Esophagus muscularis mucosa (tissue), 4 donors: ENCODE results near the gene ASIC2. TPM values are rescaled to one million over a fixed set of nuclear protein-coding genes. Genes with fewer than 3 reads are reported as not detected.

Source experiments
- DNase-seq: peaks from one replicate; pipeline ENCODE4 v3.0.0-alpha.2; 2017; ENCODE audit errors: extremely low spot score
- H3K27ac ChIP-seq, 4 donors: fragments of 200-600 bp; sonication (generic); replicated peaks in 1 of 4; 1 replicate in 3 of 4; 2 replicates in 1 of 4; pipeline ENCODE4 v1.5.1; 2016 to 2019; ENCODE audit warnings: mild to moderate bottlenecking in 1 of 4
- H3K27me3 ChIP-seq, 4 donors: fragments of 200-600 bp; sonication (generic); one replicate each; pipeline versions ENCODE4 v1.5.1 to v1.6.0; 2016 to 2019
- H3K36me3 ChIP-seq, 4 donors: fragments of 200-600 bp; sonication (generic); one replicate each; pipeline ENCODE4 v1.5.1; 2016 to 2019
- H3K4me1 ChIP-seq, 4 donors: fragments of 200-600 bp; sonication (generic); one replicate each; pipeline ENCODE4 v1.5.1; 2016 to 2019
- H3K4me3 ChIP-seq, 4 donors: fragments of 200-600 bp; sonication (generic); 1 replicate in 2 of 4; 2 replicates in 2 of 4; pipeline ENCODE4 v1.5.1; 2016 to 2019; ENCODE audit warnings: mild to moderate bottlenecking in 4 of 4, moderate library complexity in 1 of 4
- H3K9me3 ChIP-seq, 4 donors: fragments of 200-600 bp; sonication (generic); 1 replicate in 3 of 4; 2 replicates in 1 of 4; pipeline ENCODE4 v1.5.1; 2016 to 2019
- CTCF ChIP-seq, 3 experiments: fragments of 200-600 bp in 2 of 3; fragments of 450-650 bp in 1 of 3; sonication (generic) in 2 of 3; IDR thresholded peaks; one replicate each; pipeline ENCODE4 v1.5.1; 2017 to 2019; ENCODE audit warnings: antibody characterized with exemption in 3 of 3, mild to moderate bottlenecking in 2 of 3, moderate library complexity in 1 of 3
- EP300 ChIP-seq: sonication (generic); formaldehyde crosslinking; IDR thresholded peaks from one replicate; pipeline ENCODE4 v1.6.1; 2017; ENCODE audit warnings: antibody characterized with exemption
- POLR2A ChIP-seq: fragments of 450-650 bp; IDR thresholded peaks from one replicate; pipeline ENCODE4 v1.6.1; 2017; ENCODE audit warnings: antibody characterized with exemption, moderate library complexity, mild to moderate bottlenecking, low read depth
- POLR2AphosphoS5 ChIP-seq, 2 donors: sonication (generic); formaldehyde crosslinking; IDR thresholded peaks; one replicate each; pipeline ENCODE4 v1.6.1; 2017; ENCODE audit warnings: antibody characterized with exemption in 2 of 2
- WGBS: methylation state at CpG from one replicate; pipeline ENCODE4 v1.1.5; 2018; 5-methylcytosine and 5-hydroxymethylcytosine counted together
- intact Hi-C: fragments of 100-400 bp; cut with DNase I; formaldehyde crosslinking; loops from one replicate; pipeline ENCODE4 v1.15.1; 2023
- total RNA-seq, 4 donors: library from RNA; depleted of rRNA; stranded (reverse); fragments of >200 nt; gene quantifications; one replicate each; pipeline versions ENCODE4 v1.1.0 to v1.2.1, GENCODE V29; 2016

ASIC2 gene
- total RNA-seq, 4 donors from 2014 or later: 0.13 TPM; not detected in 3

GRCh38 chr17:33019161-33019890, 273.8 kb downstream of the ASIC2 start:
- Histone ChIP-seq H3K27me3 (peaks cover 0 to 5% (median 0%) of the 10 kb centered on the region in 4 donors), H3K4me3 (no peak overlapping the region), H3K4me1 (no peaks in the 10 kb centered on the region), H3K36me3 (no peaks in the 10 kb centered on the region), H3K27ac (no peak overlapping the region), H3K9me3 (no peaks in the 10 kb centered on the region)
- TF ChIP-seq EP300 (no peak), CTCF (IDR thresholded peaks at IDR 0.05) (no peak), POLR2A (no peak), POLR2AphosphoS5 (IDR thresholded peaks at IDR 0.05) (no peak)
- WGBS: 86% methylated on average over 17 of the region's 17 CpGs
- DNase-seq: no peak
- intact Hi-C loops: no loop called here

GRCh38 chr17:33017366-33017765, 275.7 kb downstream of the ASIC2 start:
- H3K27me3 ChIP-seq: peaks cover 0 to 5% (median 0%) of the 10 kb centered on the region in 4 donors
- WGBS: 95% methylated on average over 5 of the region's 5 CpGs
- TF ChIP-seq POLR2AphosphoS5 (IDR thresholded peaks at IDR 0.05): no peak
- no peak for TF ChIP-seq EP300
- no peak for TF ChIP-seq POLR2A
- no peak for TF ChIP-seq CTCF (IDR thresholded peaks at IDR 0.05)
- no peaks in the 10 kb centered on the region for H3K36me3 ChIP-seq
- intact Hi-C loops: no loop called here
- no peak overlapping the region for H3K27ac ChIP-seq
- H3K4me3 ChIP-seq: no peak overlapping the region
- no peaks in the 10 kb centered on the region for H3K4me1 ChIP-seq
- H3K9me3 ChIP-seq: no peaks in the 10 kb centered on the region
- DNase-seq: no peak

- Histone ChIP-seq H3K27ac (no peak overlapping the region), H3K4me1 (no peaks in the 10 kb centered on the region), H3K9me3 (no peaks in the 10 kb centered on the region), H3K4me3 (no peak overlapping the region), H3K36me3 (no peaks in the 10 kb centered on the region), H3K27me3 (peaks cover 0 to 5% (median 0%) of the 10 kb centered on the region in 4 donors)
- TF ChIP-seq CTCF (IDR thresholded peaks at IDR 0.05): no peak
- TF ChIP-seq EP300: no peak
- TF ChIP-seq POLR2A: no peak
- TF ChIP-seq POLR2AphosphoS5 (IDR thresholded peaks at IDR 0.05): no peak
- no peak for DNase-seq
- 89% methylated on average over 2 of the region's 6 CpGs for WGBS
- intact Hi-C loops: no loop called here
Observed at GRCh38 chr17:33016920-33017319, 276.2 kb downstream of the ASIC2 start.

- H3K4me3 ChIP-seq: no peak overlapping the region
- H3K9me3 ChIP-seq: no peaks in the 10 kb centered on the region
- no peak overlapping the region for H3K27ac ChIP-seq
- H3K4me1 ChIP-seq: no peaks in the 10 kb centered on the region
- H3K27me3 ChIP-seq: peaks cover 0 to 5% (median 0%) of the 10 kb centered on the region in 4 donors
- TF ChIP-seq EP300 (no peak), POLR2A (no peak), POLR2AphosphoS5 (IDR thresholded peaks at IDR 0.05) (no peak), CTCF (IDR thresholded peaks at IDR 0.05) (no peak)
- DNase-seq: no peak
- intact Hi-C loops: no loop called here
- H3K36me3 ChIP-seq: no peaks in the 10 kb centered on the region
- 72% methylated on average over 9 of the region's 9 CpGs for WGBS
Observed at GRCh38 chr17:33015716-33016346, 277.3 kb downstream of the ASIC2 start.
